ENCODE measurements around the gene SPSB2.

DNA sequence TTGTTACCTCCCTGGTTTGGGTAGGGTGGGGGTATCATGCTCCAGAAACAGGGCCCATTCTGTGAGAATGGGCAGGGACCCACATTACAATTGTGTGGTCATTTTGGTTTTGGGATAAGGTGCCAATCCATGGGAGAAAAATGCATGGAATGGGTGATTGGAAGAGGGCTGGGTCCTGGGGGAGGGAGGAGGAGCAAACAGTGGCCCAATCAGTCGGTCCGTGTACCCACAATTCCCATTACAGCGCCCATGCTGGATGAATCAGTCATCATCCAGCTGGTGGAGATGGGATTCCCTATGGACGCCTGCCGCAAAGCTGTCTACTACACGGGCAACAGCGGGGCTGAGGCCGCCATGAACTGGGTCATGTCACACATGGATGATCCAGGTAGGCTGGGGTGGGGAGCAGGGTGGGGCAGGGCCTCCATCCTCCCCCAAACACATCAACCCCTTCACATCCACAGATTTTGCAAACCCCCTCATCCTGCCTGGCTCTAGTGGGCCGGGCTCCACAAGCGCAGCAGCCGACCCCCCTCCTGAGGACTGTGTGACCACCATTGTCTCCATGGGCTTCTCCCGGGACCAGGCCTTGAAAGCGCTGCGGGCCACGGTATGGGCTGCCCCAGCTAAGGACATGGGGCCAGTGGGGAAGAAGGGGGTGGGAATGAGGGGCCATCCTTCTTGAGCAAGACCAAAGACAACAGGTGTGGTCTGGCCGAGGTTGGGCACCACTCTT, 9.3 kb downstream of the SPSB2 start:
- TF ChIP-seq EZH2 (IDR thresholded peaks at IDR 0.05): no peak
- no peak for TF ChIP-seq POLR2AphosphoS5 (IDR thresholded peaks at IDR 0.05; ENCODE audit: borderline replicate concordance, low read depth, low read length)
